Stimulated activated CD4-positive, alpha-beta T cell treated with anti-CD3 and anti-CD28 coated beads, Interleukin-1b, Interleukin-23, amount 100 ng/mL, for 24 hours (primary cell): ENCODE measurements around the gene HOXD13.
A peak's percentile ranks its signal among the peaks of the same experiment; 100 is the strongest.

Experiments
- DNase-seq, 4 experiments: peaks; one replicate each; pipeline ENCODE4 v3.0.0-alpha.2; 2020; ENCODE audit warnings: low read depth in 4 of 4, low spot score in 1 of 4

The HOXD13 gene

DNA sequence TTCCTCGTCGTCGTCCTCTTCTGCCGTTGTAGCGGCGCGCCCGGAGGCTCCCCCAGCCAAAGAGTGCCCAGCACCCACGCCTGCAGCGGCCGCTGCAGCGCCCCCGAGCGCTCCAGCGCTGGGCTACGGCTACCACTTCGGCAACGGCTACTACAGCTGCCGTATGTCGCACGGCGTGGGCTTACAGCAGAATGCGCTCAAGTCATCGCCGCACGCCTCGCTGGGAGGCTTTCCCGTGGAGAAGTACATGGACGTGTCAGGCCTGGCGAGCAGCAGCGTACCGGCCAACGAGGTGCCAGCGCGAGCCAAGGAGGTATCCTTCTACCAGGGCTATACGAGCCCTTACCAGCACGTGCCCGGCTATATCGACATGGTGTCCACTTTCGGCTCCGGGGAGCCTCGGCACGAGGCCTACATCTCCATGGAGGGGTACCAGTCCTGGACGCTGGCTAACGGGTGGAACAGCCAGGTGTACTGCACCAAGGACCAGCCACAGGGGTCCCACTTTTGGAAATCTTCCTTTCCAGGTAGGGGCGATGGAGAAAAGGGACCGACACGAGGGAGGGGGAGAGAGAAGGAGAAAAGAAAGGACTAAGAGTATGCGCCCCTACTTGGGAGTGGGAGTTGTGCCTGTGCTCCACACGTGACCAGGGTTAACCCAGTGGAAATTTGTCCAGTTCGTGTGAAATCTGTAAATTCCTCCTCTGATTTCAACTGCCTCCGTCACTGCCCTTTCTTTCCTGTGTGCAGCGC lies 800 bp downstream of the HOXD13 start:
- DNase-seq = no peak

DNA sequence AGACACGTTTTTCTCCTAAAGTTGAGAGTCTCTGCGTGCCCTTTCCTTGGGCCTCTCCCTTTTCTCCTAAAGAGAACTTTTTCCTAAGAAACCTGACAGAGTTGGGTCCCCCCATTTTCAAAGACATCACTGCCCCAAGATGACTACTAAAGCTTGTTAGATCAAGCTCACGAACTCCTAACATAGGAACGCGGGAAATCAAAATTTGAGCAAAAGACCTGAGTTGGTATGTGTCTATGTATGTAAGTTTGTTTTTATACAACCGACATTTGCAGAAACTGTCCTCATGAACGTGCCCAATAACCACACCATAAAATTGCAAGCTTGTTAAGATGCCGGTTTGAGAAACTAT lies 1.4 kb downstream of the HOXD13 start:
- DNase-seq = no peak

DNA sequence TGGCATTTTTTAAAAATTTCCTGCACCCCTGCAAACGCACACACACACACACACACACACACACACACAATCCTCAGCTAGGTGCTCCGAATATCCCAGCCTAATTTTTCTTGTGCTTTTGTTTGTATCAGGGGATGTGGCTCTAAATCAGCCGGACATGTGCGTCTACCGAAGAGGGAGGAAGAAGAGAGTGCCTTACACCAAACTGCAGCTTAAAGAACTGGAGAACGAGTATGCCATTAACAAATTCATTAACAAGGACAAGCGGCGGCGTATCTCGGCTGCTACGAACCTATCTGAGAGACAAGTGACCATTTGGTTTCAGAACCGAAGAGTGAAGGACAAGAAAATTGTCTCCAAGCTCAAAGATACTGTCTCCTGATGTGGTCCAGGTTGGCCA lies 1.8 kb downstream of the HOXD13 start:
- no peak for DNase-seq

DNA sequence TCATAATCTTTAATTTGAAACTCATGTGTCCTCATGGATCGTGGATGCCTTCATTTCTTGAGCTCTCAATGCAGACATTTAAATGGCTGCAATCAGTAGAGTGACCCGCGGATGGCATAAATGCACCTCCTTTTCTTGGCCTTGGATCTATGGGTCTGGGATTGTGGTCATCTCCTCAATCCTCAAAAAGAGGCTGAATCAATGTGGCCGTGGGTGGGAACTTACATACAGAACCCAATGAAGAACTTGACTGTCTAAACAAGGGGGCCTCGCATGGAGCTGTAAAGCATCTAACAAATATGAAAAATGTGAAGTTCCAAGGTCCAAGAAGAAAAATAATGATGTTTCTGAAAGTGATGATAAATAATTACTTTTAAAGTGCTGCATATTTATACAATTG lies 2.9 kb downstream of the HOXD13 start:
- DNase-seq = no peak

DNA sequence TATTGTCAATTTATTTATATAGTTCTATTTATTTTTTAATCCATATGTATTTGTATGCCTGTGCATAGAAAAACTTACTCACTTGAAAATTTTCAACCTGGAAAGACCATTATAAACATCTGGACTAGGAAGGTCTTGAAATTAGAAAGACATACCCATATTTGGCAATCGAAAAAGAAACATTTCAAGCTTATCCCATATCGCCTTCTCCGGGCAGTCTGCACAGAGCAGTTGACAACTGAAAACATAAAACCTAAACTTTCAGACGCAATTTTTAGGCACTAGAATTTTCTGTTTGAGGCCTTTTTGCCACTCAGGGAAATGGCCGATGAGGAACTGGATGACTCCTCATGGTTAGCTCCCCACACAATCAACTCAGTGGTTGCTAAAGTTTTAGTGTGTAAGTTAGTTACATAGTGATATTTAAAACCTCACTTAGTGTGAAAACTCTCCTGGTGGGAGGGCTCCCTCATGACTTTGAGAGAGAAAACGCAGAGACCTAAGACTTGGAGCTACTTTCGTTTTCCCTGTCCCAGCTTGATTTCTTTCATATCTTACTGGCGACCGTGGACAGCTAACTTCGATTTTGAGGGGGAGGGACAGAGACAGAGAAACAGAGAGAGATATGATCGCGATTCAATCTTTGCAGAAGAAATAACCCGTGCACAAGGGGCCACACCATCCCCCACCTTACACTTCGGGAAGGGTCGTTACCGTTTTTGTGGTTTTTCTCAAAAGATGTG lies 3.9 kb downstream of the HOXD13 start:
- no peak for DNase-seq

DNA sequence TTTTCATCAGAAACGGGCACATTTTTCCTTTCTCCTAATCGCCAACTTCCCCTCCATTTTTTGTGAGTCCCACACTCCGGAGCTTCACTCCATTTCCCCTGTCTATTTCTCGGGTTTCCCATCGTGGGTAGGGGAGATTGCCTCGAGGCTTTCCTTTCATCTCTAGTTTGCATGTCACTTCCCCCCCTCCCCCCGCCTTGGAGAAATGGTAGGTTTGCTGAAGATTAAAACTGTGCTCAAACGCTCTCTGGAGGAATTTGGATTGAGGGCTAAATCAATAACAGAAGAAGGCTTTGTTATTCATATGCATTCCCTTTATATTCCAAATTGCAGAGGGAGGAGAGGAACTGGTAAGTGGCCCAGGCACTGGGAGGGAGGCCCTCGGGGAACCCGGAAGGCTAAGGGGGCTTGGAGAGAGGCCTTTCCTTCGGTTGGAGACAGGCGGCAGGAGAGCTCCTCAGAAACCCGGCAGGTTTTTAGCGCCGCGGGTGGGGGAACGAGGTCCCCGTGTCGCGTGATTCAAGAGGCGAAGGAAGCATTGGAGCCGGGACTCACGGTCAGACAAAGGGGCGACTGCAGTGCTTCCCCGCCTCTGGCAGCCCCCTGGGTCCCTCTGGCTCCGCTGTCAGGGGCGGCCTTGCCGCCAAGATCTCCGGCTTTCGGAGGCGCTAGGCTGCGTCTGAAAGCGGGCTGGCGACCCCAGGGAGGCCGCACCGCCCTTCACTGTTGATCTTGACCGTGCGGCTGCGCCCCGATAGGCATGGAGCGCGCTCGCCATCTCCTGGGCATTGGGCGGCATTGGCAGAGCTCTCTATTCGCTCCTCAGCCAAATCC lies 4.7 kb downstream of the HOXD13 start:
- DNase-seq = peak in 3 of 4 experiments; percentile 25 to 37 (median 35)

DNA sequence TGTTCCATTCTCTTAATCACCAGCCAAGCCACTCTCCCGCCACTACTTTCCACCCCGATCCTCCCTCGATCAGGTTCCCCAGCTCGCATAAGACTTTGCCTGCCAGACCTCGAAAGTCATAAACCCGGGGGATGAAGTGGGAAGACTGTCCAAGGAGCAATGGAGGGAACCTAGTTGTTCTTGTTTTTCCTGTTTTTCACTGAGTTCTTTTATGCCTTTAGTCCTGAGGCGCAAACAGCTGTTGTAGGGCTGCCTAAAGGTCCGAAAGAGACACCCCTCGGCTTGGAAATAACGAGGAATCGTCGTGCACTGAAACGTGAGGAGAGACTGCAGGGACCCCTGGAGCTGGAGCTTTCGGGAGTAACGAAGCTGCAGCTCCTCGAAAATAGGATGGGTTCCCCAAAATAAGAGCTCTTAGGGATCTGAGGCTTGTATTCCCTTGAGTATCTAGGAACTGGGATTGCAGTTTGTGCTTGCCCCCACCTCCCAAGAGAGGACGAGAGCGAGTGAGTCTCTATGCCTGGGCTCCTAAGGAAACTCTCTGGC lies 5.4 kb downstream of the HOXD13 start:
- no peak for DNase-seq

DNA sequence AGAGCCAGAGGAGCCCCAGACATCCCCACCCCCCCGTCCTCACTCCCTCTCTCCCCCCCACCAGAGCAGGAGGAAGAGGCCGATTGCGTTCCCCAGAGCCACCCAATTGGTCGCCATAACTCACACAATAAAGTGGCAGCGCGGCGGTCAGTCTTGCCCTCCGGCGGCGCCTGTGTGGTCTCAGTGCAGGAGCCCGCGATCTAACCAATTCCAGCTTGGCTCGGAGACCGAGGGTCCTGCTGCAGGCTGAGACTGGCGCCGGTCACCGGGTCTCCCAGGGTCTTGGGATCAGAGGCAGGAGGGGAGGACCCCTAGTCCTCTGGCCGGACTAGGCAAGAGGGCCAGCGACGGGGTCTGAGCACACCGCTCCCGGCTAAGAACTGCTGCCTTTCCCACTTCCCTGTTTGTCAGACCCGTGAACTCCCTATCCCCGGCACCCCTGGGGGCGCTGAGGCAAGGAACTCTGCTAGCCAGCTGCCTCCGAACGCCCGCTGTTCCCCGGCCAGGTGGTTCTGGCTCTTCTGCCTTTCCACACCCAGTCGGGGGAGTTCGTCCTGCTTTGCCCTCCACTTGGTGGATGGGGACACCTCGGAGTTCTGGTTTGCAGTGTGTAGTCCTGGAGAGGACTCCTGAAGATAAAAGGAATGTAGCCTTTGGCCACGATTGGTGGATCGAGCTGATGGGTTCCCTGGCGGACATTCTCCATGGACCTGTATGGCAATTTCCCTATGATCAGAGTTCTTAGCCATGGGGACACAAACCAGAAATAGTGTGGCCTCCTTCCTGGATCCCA lies 6.0 kb downstream of the HOXD13 start:
- no peak for DNase-seq

DNA sequence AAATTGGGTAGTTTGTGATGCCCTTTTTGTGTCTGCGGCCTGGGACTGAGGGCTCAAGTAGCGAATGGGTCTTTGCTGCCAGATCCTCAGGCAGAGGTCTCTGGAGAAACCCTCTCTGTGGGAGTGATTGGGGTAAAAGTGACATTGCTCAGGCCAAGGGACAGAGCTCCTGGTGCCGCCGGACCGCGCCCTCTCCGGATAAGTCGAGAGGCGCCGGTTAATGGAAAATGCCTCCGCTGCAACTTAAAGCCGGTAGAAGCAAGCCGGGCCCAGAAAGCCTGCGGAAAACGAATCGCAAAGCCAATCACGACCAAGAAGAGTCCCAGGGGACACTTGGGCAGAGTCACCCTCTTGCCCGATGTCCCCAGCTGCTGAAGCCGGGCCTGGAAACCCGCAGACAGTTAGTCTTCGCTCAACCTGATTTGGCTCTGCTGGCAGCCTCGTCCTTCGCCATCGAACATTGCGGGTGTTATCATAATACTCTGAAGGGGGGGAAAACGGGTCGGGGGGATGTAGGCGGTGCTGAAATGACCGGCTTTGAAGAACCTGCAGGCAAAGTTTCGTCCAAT lies 6.7 kb downstream of the HOXD13 start:
- no peak for DNase-seq

DNA sequence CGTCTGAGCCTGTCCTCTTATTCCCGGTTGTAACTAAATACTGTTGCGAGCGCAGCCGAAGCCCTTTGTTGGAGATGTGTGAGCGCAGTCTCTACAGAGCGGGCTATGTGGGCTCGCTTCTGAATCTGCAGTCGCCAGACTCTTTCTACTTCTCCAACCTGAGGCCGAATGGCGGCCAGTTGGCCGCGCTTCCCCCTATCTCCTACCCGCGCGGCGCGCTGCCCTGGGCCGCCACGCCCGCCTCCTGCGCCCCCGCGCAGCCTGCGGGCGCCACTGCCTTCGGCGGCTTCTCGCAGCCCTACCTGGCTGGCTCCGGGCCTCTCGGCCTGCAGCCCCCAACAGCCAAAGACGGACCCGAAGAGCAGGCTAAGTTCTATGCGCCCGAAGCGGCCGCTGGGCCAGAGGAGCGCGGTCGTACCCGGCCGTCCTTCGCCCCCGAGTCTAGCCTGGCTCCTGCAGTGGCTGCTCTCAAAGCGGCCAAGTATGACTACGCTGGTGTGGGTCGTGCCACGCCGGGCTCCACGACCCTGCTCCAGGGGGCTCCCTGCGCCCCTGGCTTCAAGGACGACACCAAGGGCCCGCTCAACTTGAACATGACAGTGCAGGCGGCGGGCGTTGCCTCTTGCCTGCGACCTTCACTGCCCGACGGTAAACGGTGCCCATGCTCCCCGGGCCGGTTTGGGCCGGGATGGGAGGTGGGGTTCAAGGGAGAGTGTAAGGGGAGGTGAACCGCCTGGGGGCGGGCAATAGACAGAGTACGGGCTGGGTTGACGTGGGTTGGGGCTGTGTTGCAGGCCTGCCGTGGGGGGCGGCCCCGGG lies 7.4 kb downstream of the HOXD13 start, which contains the start of gene HOXD12:
Gene HOXD12, plus strand, starts transcription at position 68 of the 819 bp plus-strand sequence. Its CDS starts 7 bp downstream, at position 75.
- no peak for DNase-seq

DNA sequence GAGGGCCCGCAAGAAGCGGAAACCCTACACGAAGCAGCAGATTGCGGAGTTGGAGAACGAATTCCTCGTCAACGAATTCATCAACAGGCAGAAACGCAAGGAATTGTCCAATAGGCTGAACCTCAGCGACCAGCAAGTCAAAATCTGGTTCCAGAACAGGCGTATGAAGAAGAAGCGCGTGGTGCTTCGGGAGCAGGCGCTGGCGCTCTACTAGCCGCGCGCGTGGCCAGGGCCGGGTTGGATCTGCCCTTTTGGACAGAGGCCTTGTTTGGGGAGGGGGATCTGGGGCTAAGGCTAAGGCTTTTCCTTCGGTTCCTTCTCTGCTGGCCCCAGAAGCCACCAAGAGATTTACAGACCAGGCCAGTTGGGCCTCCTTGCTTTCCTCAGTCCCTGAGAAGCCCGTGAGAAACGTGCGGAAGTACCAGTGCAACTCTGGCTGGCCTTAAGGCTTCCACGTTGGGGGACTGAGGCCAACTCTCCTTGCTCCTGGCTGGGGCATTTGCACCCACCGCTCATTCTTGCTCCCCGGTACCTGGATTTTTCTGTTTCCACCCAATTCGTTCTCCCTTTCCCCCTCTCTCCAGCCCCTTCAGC lies 8.1 kb downstream of the HOXD13 start:
- DNase-seq = no peak

DNA sequence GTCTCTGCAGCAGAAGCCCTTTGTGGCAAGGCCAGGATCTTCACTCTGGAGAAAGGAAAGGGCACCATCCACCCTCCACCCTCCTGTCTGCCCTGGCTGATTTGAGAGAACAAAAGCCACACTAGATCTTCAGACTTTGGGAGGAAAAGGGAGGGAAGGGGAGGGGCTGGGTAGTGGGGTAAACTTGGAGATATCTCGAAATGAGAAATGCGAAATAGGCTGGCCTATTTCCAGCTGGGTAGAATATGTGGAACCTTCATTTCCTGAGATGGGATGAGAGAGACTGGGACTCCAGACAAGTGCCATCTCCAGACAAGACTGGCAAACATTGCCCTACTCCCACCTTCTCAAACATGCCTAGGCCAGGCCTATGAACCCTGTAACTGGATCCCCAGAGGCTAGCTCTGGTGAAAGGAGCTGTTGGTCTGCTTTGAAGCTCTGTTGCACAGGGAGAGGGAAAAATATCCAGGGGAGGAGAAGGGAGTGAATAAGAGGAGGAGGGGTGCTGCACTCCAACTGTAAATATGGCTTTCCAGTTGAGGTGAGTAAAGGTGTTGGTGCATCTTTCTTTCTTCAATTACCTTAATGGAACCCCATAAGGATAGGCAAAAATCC lies 8.8 kb downstream of the HOXD13 start:
- no peak for DNase-seq

DNA sequence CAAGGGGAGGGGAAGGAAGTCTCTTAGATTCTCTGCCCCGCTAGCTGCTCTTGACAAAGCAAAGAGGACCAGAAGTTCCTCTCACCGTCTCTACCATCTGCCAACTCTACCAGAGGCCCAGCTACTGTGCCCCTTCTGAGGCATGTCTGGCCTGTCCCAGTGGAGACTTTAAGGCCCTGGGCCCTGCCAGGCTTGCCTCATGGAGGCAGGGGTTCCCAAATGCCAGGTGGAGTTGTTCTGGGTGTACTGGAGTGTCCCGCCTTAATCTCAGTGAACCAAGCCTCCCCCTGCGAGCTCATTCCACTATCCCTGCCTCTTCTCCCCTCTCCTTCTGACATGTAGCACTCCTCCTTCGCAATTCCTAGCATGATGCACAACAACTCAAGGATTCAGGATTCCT lies 9.3 kb downstream of the HOXD13 start:
- DNase-seq = no peak

DNA sequence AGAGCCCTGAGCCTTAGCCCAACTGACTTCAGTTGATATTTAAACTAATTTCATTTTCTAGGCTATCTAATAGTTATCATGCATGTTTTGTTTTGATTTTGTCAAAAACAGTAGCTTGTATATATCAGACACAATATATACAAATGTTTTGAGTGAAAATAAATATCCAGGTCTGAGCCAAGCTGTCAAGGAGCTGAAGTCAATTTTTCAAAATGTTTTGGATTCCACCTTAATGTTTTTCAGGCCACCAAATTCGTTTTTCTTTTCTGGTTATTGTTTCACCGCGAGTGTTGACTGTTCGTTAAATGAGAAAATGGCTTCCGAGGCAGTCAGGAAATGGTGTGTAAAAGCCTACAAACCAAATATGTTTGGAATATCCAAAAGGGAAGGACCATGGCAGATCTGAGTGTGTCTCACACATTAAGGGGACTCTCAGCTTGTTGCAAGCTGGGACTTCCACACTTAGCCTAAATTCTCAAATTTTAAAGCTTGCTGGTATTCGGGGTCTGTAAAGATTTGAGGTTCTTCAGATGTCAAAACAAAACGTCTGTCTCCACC lies 9.9 kb downstream of the HOXD13 start:
- DNase-seq = no peak

DNA sequence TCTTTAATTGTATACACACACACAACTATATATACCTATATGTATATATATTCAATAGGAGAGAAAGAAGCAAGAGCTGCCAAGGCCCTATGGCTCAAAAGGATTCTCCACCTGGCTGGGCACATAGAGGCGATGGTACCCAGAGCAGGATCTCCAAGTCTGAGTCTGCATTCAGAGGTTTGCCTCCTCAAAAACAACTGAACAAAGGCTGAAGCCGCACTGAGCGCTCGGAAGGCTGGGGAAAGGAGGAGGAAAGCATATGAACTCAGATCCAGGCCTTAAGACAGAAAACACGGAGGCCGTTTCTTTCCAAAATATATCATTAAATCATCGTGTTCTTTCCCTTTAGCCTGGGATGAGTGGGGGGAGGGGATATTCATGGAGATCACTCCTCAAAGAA lies 10.7 kb downstream of the HOXD13 start:
- no peak for DNase-seq

DNA sequence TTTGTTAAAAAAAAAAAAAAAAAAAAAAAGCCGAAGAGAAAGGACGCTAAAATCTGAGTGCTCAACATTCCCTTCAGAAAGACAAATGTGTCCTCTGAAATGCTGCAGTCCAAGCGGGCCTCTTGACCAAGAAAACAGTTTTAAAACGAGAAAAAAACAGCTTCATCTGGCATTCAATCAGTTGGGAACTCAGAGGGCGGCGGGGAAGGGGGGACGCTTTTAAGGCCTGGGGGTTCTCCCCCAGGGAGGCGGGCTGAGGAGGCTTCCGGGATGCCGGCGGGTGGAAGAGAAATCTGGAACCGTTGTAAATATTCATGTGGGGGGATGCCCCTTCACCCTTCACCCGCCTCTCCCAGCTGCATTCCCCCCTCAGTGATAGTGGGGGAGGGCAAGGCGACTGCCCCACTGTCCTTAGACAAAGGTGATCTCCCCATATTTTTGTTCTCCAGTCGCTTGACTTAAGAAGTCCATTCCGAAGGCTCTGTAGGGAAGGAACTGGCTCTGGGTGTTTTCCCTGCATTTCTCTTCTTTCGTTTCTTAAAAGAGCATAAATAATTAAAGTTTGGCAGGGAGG lies 11.3 kb downstream of the HOXD13 start:
- DNase-seq = no peak

DNA sequence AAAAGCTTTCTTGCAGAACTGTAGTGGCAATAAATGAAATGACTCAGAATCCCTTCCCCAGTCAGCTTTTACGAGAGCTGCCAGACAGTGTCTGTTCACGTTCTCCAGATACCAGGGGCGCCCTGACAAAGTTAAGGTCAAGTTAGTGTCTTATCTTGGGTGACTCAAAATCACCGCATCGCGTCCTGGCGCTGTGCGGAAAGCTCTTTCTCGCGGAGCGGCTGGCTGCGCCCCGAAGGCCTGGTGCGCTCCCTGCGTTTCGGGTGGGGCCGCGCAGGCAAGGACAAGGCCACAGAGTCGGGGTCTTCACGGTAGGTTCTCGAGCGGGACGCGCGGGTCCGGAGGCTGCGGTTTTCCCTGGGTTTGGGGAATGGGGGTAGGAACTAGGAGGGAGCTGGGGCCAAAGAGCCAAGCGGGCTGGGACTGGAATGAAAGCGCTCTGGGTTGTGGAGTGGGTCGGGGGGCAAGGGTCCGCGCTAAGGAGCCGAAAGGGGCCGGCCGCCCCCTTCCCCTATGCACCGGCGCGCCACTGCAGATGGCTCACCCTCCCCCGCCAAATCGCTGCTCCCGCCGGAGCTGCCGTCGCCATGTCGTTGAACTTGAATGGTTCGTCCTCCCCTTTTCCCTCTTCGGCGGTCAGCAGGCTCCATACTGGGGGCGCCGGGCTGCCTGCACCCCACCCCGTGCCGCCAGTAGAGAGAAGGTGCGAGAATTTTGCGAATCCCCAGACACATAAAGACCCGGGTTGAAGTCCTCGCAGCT lies 12.0 kb downstream of the HOXD13 start:
- no peak for DNase-seq
